Measurements from ENCODE around the gene ALDH2.

ALDH2 gene

DNA sequence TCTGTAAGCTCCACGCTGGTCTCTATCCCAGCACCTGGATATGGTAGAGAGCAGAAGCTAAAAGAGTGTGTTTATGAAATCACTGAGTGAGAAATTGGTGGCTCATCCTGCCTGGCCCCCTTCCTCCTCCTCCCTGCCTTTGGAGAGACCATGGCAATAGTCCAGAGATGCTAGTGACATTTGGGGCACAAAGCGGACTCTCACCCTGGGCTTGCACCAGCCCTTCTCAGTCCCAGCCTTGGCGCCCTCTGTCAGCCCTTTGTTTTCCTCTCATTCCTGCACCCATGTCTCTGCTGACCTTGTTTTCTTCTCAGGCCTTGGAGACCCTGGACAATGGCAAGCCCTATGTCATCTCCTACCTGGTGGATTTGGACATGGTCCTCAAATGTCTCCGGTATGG, 18.2 kb downstream of the ALDH2 start:
- DNase-seq (ENCODE audit: low read depth), result no peak
- TF ChIP-seq, protein P1, sequence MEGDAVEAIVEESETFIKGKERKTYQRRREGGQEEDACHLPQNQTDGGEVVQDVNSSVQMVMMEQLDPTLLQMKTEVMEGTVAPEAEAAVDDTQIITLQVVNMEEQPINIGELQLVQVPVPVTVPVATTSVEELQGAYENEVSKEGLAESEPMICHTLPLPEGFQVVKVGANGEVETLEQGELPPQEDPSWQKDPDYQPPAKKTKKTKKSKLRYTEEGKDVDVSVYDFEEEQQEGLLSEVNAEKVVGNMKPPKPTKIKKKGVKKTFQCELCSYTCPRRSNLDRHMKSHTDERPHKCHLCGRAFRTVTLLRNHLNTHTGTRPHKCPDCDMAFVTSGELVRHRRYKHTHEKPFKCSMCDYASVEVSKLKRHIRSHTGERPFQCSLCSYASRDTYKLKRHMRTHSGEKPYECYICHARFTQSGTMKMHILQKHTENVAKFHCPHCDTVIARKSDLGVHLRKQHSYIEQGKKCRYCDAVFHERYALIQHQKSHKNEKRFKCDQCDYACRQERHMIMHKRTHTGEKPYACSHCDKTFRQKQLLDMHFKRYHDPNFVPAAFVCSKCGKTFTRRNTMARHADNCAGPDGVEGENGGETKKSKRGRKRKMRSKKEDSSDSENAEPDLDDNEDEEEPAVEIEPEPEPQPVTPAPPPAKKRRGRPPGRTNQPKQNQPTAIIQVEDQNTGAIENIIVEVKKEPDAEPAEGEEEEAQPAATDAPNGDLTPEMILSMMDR (IDR thresholded peaks at IDR 0.05; ENCODE audit: control insufficient read depth, insufficient read depth, low read depth, low read length, missing control alignments), result no peak
- no peak overlapping the region for H3K4me3 ChIP-seq (ENCODE audit: control insufficient read depth, low read depth, low read length)

DNA sequence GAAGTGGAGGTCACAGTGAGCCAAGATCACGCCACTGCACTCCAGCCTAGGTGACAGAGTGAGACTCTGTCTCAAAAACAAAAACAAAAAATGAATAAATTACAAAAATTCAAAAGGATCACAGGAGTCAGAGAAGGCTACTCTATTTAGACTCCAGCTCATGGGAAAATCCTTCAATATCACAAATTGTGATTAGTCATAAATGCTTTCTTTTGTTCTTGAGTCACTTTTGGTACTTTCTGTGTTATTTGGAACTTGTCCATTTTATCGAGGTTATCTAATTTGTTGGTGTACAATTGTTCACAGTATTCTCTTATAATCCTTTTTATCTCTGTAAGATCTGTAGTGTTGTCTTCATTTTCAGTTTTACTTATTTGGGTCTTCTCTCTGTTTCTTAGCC, 18.9 kb downstream of the ALDH2 start:
- no peak overlapping the region for H3K4me3 ChIP-seq (ENCODE audit: control insufficient read depth, low read depth, low read length)
- TF ChIP-seq, protein P1 (IDR thresholded peaks at IDR 0.05; ENCODE audit: control insufficient read depth, insufficient read depth, low read depth, low read length, missing control alignments), result no peak
- peak; percentile 14 for DNase-seq (ENCODE audit: low read depth)

DNA sequence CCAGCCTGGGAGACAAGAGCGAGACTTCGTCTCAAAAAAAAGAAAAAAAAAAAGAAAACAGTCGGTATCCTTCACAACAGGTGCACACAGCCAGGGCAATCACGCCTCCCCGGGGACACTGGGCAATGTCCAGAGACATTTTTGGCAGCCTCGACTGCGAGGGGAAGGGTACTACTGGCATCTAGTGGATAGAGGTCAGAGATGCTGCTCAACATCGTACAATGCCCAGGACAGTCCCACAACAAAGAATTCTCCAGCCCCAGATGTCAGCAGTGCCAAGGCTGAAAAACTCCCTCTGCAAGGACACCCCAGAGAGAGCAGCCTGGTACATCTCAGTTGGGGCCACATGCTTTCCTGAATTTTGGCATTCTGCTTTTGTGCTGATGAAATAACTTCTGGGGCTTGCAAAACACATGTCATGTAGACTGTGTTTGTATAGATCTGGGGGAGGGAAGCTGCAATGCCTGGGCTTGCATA, 21.5 kb downstream of the ALDH2 start:
- TF ChIP-seq, protein P1 (IDR thresholded peaks at IDR 0.05; ENCODE audit: control insufficient read depth, insufficient read depth, low read depth, low read length, missing control alignments), result peak; percentile 22
- peak; percentile 44 for DNase-seq (ENCODE audit: low read depth)
- no peak overlapping the region for H3K4me3 ChIP-seq (ENCODE audit: control insufficient read depth, low read depth, low read length)

DNA sequence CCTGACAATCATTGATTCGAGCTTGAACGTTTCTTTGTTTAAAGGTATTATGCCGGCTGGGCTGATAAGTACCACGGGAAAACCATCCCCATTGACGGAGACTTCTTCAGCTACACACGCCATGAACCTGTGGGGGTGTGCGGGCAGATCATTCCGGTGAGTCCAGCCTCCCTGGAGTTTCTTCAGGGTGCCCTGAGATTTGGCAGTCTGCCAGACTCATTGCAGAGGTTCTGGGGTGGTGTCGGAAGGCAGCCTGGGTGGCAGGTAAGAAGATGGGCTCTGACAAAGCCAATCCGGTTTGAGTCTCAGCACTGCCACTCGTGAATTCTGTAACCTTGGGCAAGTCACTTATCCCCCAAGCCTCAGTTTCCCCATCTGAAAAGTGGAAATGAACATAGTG, 23.0 kb downstream of the ALDH2 start:
- no peak overlapping the region for H3K4me3 ChIP-seq (ENCODE audit: control insufficient read depth, low read depth, low read length)
- no peak for DNase-seq (ENCODE audit: low read depth)
- TF ChIP-seq, protein P1 (IDR thresholded peaks at IDR 0.05; ENCODE audit: control insufficient read depth, insufficient read depth, low read depth, low read length, missing control alignments), result no peak

DNA sequence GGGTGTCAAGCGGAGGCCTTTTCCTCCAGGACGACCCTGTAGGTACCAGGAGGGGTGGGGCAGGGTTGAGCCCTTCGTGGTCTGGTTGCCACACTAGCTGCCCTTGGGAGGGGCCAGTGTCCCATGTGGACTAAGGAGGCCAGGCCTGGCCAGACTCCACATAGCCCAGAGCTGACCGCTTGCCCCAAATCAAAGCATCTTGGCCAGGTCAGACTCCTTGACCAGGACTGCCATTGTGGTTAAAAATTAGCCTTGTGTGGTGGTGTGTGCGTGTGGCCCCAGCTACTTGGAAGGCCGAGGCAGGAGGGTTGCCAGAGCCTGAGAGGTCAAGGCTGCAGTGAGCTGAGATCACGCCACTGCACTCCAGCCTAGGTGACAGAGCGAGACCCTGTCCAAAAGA, 24.8 kb downstream of the ALDH2 start:
- no peak overlapping the region for H3K4me3 ChIP-seq (ENCODE audit: control insufficient read depth, low read depth, low read length)
- TF ChIP-seq, protein P1 (IDR thresholded peaks at IDR 0.05; ENCODE audit: control insufficient read depth, insufficient read depth, low read depth, low read length, missing control alignments), result no peak

DNA sequence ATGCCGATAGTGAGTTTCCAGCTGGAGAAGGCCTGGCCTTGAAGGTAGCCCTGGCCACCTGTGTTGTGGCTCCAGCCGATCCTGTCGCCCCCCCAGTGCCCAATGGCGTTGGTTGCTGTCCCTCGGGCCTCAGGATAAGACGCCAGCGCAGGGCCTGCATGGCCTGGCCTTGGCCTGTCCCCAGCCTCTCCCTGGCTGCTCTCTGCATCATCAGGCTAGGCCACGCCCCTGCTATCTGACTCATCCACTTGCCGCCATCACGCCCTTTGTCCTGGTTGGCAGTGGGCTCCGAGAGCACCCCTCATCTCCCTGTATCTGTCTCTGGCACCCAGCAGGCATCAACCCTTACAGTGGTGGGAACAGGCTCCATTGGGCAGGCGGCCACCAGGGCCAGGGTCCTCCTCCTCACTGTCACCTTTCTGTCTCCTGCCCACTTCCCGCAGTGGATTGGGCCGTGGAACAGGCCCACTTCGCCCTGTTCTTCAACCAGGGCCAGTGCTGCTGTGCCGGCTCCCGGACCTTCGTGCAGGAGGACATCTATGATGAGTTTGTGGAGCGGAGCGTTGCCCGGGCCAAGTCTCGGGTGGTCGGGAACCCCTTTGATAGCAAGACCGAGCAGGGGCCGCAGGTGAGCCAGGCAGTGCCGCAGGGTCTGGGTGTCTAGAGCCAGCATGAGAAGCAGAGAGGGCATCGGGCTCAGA, 25.6 kb downstream of the ALDH2 start:
- TF ChIP-seq, protein P1 (IDR thresholded peaks at IDR 0.05; ENCODE audit: control insufficient read depth, insufficient read depth, low read depth, low read length, missing control alignments), result no peak
- no peak for DNase-seq (ENCODE audit: low read depth)
- H3K4me3 ChIP-seq (ENCODE audit: control insufficient read depth, low read depth, low read length), result no peak overlapping the region

More for the DNA sequence above, 24.8 kb downstream of the ALDH2 start:
- DNase-seq (ENCODE audit: low read depth), result no peak
